ENCODE data around the gene INAFM2. TPM values are rescaled to one million over a fixed set of nuclear protein-coding genes. Genes with fewer than 3 reads are reported as not detected.

Gene INAFM2
- 9.0 and 17.8 TPM in 2 replicates for total RNA-seq

GRCh38 chr15:40323239-40323952 lies at the start of gene INAFM2:
Gene INAFM2, plus strand, starts transcription at chr15:40323692. Its CDS starts 364 bp downstream, at chr15:40324056.
- peak; percentile 89 to 97 for DNase-seq (ENCODE audit: low read depth in 2 of 2)

- DNase-seq (ENCODE audit: low read depth in 2 of 2), result peak; percentile 65 to 83
Observed at GRCh38 chr15:40274350-40275274, 48.9 kb upstream of the INAFM2 start.

GRCh38 chr15:40275523-40275922 lies 48.0 kb upstream of the INAFM2 start:
- no peak for DNase-seq (ENCODE audit: low read depth in 2 of 2)

- no peak for DNase-seq (ENCODE audit: low read depth in 2 of 2)
Observed at GRCh38 chr15:40275954-40276353, 47.5 kb upstream of the INAFM2 start.

- DNase-seq (ENCODE audit: low read depth in 2 of 2), result no peak
Observed at GRCh38 chr15:40276927-40277326, 46.6 kb upstream of the INAFM2 start.

GRCh38 chr15:40277471-40277870 lies 46.0 kb upstream of the INAFM2 start:
- DNase-seq (ENCODE audit: low read depth in 2 of 2), result no peak

- no peak for DNase-seq (ENCODE audit: low read depth in 2 of 2)
Observed at GRCh38 chr15:40278026-40278425, 45.5 kb upstream of the INAFM2 start.

- peak; percentile 22 to 50 for DNase-seq (ENCODE audit: low read depth in 2 of 2)
Observed at GRCh38 chr15:40279437-40280141, 43.9 kb upstream of the INAFM2 start.

GRCh38 chr15:40280260-40281056 lies 43.0 kb upstream of the INAFM2 start:
- no peak for DNase-seq (ENCODE audit: low read depth in 2 of 2)

- DNase-seq (ENCODE audit: low read depth in 2 of 2), result no peak
Observed at GRCh38 chr15:40281057-40281800, 42.3 kb upstream of the INAFM2 start.

GRCh38 chr15:40281801-40282146 lies 41.7 kb upstream of the INAFM2 start:
- no peak for DNase-seq (ENCODE audit: low read depth in 2 of 2)

GRCh38 chr15:40282147-40282868 lies 41.2 kb upstream of the INAFM2 start:
- DNase-seq (ENCODE audit: low read depth in 2 of 2), result peak in 1 of 2 donors; percentile 43

GRCh38 chr15:40282869-40283614 lies 40.5 kb upstream of the INAFM2 start, which contains the start of gene ANKRD63:
Gene ANKRD63, minus strand, starts transcription at chr15:40283064. Its CDS starts 478 bp downstream, at chr15:40282586.
- DNase-seq (ENCODE audit: low read depth in 2 of 2), result no peak

GRCh38 chr15:40283615-40284300 lies 39.7 kb upstream of the INAFM2 start:
- no peak for DNase-seq (ENCODE audit: low read depth in 2 of 2)

GRCh38 chr15:40285151-40285550 lies 38.3 kb upstream of the INAFM2 start:
- DNase-seq (ENCODE audit: low read depth in 2 of 2), result no peak

- DNase-seq (ENCODE audit: low read depth in 2 of 2), result no peak
Observed at GRCh38 chr15:40285554-40286011, 37.9 kb upstream of the INAFM2 start.

GRCh38 chr15:40286061-40286532 lies 37.4 kb upstream of the INAFM2 start:
- no peak for DNase-seq (ENCODE audit: low read depth in 2 of 2)

- DNase-seq (ENCODE audit: low read depth in 2 of 2), result no peak
Observed at GRCh38 chr15:40286794-40287193, 36.7 kb upstream of the INAFM2 start.
